HepG2 (cell line): ENCODE results near the gene DDX46. TPM values are rescaled to one million over a fixed set of nuclear protein-coding genes. Genes with fewer than 3 reads are reported as not detected.
A peak's percentile ranks its signal among the peaks of the same experiment; 100 is the strongest.

ENCODE experiments used
- ATAC-seq: fragments of 200-7000 bp; cut with Tn5 transposase; 3 replicates; pipeline ENCODE4 v1.9.1; 2020; ENCODE audit warnings: mild to moderate bottlenecking, moderate library complexity
- BruUV-seq: library from RNA; stranded (reverse); fragments of 400-500 nt; replicated peaks from 2 replicates; lab custom pipeline; 2021; lab: Mats Ljungman, UMichigan
- CTCF ChIA-PET: fragments of 300-600 bp; formaldehyde crosslinking; extraction: SDS; loops from one replicate; lab custom pipeline; 2021; ENCODE audit warnings: low total read pairs, inconsistent platforms, low intra/inter-chr PET ratio; lab: Yijun Ruan, JAX
- POLR2A ChIA-PET: fragments of 350-600 bp; sonication (Branson Sonifier 250); formaldehyde crosslinking; loops from one replicate; lab custom pipeline; 2020; ENCODE audit warnings: antibody characterized with exemption, inconsistent platforms; lab: Yijun Ruan, JAX
- DNase-seq: peaks from one replicate; pipeline ENCODE4 v3.0.0-alpha.2; 2015; ENCODE audit warnings: low spot score
- FAIRE-seq: peaks from 3 replicates; lab custom pipeline; 2011; peaks lifted over from hg19 to GRCh38; lab: Jason Lieb, UNC
- H2AFZ ChIP-seq: one replicate; pipeline ENCODE4 v1.6.1; 2011; ENCODE audit warnings: low read length, inconsistent platforms
- H3K27ac ChIP-seq: fragments of 300-600 bp; 3 replicates; pipeline ENCODE4 v1.8.0; 2011; ENCODE audit warnings: mixed run types, mild to moderate bottlenecking, mixed read lengths, low read length, inconsistent platforms; ENCODE audit not compliant: insufficient read depth; ENCODE audit errors: extremely low read length
- H3K27me3 ChIP-seq, 2 experiments: fragments of 200-600 bp in 1 of 2; 2 replicates in 1 of 2; 3 replicates in 1 of 2; pipeline versions ENCODE4 v1.6.0 to v1.8.0; 2011; ENCODE audit warnings: low read length in 2 of 2, mild to moderate bottlenecking in 2 of 2, moderate library complexity in 2 of 2, inconsistent platforms in 1 of 2; ENCODE audit not compliant: insufficient read depth in 2 of 2, control insufficient read depth in 1 of 2
- H3K36me3 ChIP-seq, 2 experiments: fragments of 200-600 bp in 1 of 2; replicated peaks in 1 of 2; 2 replicates in 1 of 2; 3 replicates in 1 of 2; pipeline versions ENCODE4 v1.5.1 to v1.8.0; 2011; ENCODE audit warnings: low read length in 2 of 2, inconsistent platforms in 1 of 2; ENCODE audit not compliant: insufficient read depth in 2 of 2, control insufficient read depth in 1 of 2
- H3K4me1 ChIP-seq: 2 replicates; pipeline ENCODE4 v1.5.1; 2012; ENCODE audit warnings: low read length, inconsistent platforms; ENCODE audit not compliant: insufficient read depth
- H3K4me2 ChIP-seq: 2 replicates; pipeline ENCODE4 v1.6.0; 2011; ENCODE audit warnings: low read depth, low read length, inconsistent platforms
- H3K4me3 ChIP-seq, 3 experiments: fragments of 200-600 bp in 1 of 3; sonication (generic), shearing (Covaris generic) in 1 of 3; replicated peaks in 1 of 3; 2 replicates each; pipeline ENCODE4 v1.5.1; 2011 to 2016; ENCODE audit warnings: low read length in 3 of 3, inconsistent platforms in 2 of 3, low read depth in 2 of 3, mild to moderate bottlenecking in 2 of 3, control low read depth in 1 of 3, mixed read lengths in 1 of 3; ENCODE audit not compliant: insufficient read depth in 1 of 3
- H3K79me2 ChIP-seq: one replicate; pipeline ENCODE4 v1.6.1; 2011; ENCODE audit warnings: low read length, inconsistent platforms; ENCODE audit not compliant: insufficient read depth
- H3K9ac ChIP-seq: 2 replicates; pipeline ENCODE4 v1.6.0; 2011; ENCODE audit warnings: mild to moderate bottlenecking, low read depth, low read length, inconsistent platforms; ENCODE audit not compliant: insufficient read depth
- H3K9me3 ChIP-seq: 2 replicates; pipeline ENCODE4 v1.5.1; 2012; ENCODE audit warnings: mild to moderate bottlenecking, low read length
- H4K20me1 ChIP-seq: 2 replicates; pipeline ENCODE4 v1.6.0; 2011; ENCODE audit warnings: inconsistent platforms, mild to moderate bottlenecking, low read length, moderate library complexity; ENCODE audit not compliant: insufficient read depth
- ATF2 ChIP-seq: sonication (generic); formaldehyde crosslinking; IDR thresholded peaks from 2 replicates; pipeline ENCODE4 v1.4.0; 2020; ENCODE audit warnings: missing genetic modification reagents
- HNF4A ChIP-seq: sonication (generic); formaldehyde crosslinking; IDR thresholded peaks from 2 replicates; pipeline ENCODE4 v1.4.0; 2020; ENCODE audit warnings: missing genetic modification reagents
- MXD3 ChIP-seq: IDR thresholded peaks from 2 replicates; pipeline ENCODE4 v1.6.1; 2016; ENCODE audit warnings: mild to moderate bottlenecking, missing biosample characterization, missing genetic modification reagents
- SRY ChIP-seq: sonication (generic); formaldehyde crosslinking; IDR thresholded peaks from 2 replicates; pipeline ENCODE4 v1.8.0; 2022; ENCODE audit warnings: mild to moderate bottlenecking, missing genetic modification reagents
- ZBTB46 ChIP-seq: sonication (generic); formaldehyde crosslinking; IDR thresholded peaks from 2 replicates; pipeline ENCODE4 v1.4.0; 2020; ENCODE audit warnings: mild to moderate bottlenecking, missing genetic modification reagents, borderline replicate concordance
- ZNF121 ChIP-seq: sonication (generic); formaldehyde crosslinking; IDR thresholded peaks from 2 replicates; pipeline ENCODE4 v1.5.0; 2020; ENCODE audit warnings: mild to moderate bottlenecking, missing genetic modification reagents
- ZNF124 ChIP-seq: sonication (generic); formaldehyde crosslinking; IDR thresholded peaks from 2 replicates; pipeline ENCODE4 v1.4.0; 2020; ENCODE audit warnings: missing genetic modification reagents
- ZNF235 ChIP-seq: sonication (generic); formaldehyde crosslinking; IDR thresholded peaks from 2 replicates; pipeline ENCODE4 v1.8.1; 2023; ENCODE audit warnings: mild to moderate bottlenecking, missing genetic modification reagents, borderline replicate concordance
- ZNF510 ChIP-seq: sonication (generic); formaldehyde crosslinking; IDR thresholded peaks from 2 replicates; pipeline ENCODE4 v1.4.0; 2020; ENCODE audit warnings: low read depth, mild to moderate bottlenecking, missing genetic modification reagents
- ZNF512B ChIP-seq: sonication (generic); formaldehyde crosslinking; IDR thresholded peaks from 2 replicates; pipeline ENCODE4 v1.5.1; 2020; ENCODE audit warnings: missing genetic modification reagents, mild to moderate bottlenecking, borderline replicate concordance
- ZNF703 ChIP-seq: sonication (generic); formaldehyde crosslinking; IDR thresholded peaks from 2 replicates; pipeline ENCODE4 v1.5.1; 2020; ENCODE audit warnings: missing genetic modification reagents, mild to moderate bottlenecking, moderate library complexity, borderline replicate concordance
- ZNF816 ChIP-seq: sonication (generic); formaldehyde crosslinking; IDR thresholded peaks from 2 replicates; pipeline ENCODE4 v1.8.0; 2022; ENCODE audit warnings: missing genetic modification reagents, mild to moderate bottlenecking, borderline replicate concordance
- WGBS: methylation state at CpG from one replicate; pipeline ENCODE4 v1.1.6; 2017; ENCODE audit warnings: low lambda C conversion rate; 5-methylcytosine and 5-hydroxymethylcytosine counted together
- in situ Hi-C: cut with HindIII; loops from 2 replicates; pipeline ENCODE4 v1.10.0; 2017; ENCODE audit warnings: low pct_unique_long_range_greater_than_20kb; ENCODE audit not compliant: extremely low pct_ligation_motif_present
- intact Hi-C: fragments of 100-400 bp; cut with micrococcal nuclease; formaldehyde crosslinking; loops from one replicate; pipeline ENCODE4 v1.10.0; 2022; ENCODE audit not compliant: unreplicated experiment
- polyA plus RNA-seq, 8 experiments: library from polyadenylated mRNA; depleted of rRNA in 3 of 8; stranded (reverse) in 7 of 8; unstranded in 1 of 8; fragments of >200 nt; fragmentation: Illumina TruSeq in 4 of 8; extraction: Trizol in 4 of 8; gene quantifications; 2 replicates each; pipeline versions ENCODE4 v1.2.1 to v1.2.3, GENCODE V29; 2011 to 2016; ENCODE audit warnings: low read depth in 4 of 8, missing spikeins in 1 of 8, mixed read lengths in 1 of 8; ENCODE audit not compliant: insufficient read depth in 1 of 8
- total RNA-seq, 5 experiments: library from RNA; depleted of rRNA; stranded (reverse); fragments of >200 nt; fragmentation: Illumina TruSeq; extraction: Trizol; gene quantifications; 2 replicates each; pipeline ENCODE4 v1.2.3, GENCODE V29; 2016; ENCODE audit warnings: low read depth in 1 of 5
- TF ChIP-seq, protein P1 (sequence below): sonication (generic); formaldehyde crosslinking; conservative IDR thresholded peaks from 2 replicates; pipeline ENCODE4 v1.4.0; 2020; ENCODE audit warnings: missing genetic modification reagents

The DDX46 gene
- total and polyA plus RNA-seq, 2 of the 13 experiments (the other 11 are each of a cell fraction or from before 2014, with no cell fraction given) = 27.3 to 59.3 TPM

- intact Hi-C loops (loop anchor here (1.0 to 10.0 kb wide), 3 partner anchors 21 to 166 kb away; partner anchors contain the start of gene PCBD2), in situ Hi-C loops (no loop called here)
- FAIRE-seq (peak; percentile 87), ATAC-seq (peak; percentile 96), DNase-seq (peak; percentile 92)
- CTCF ChIA-PET = interaction anchor here (0.7 kb wide), 1 partner anchor 20 kb away, joined by 3 read pairs; no protein-coding TSS in a partner anchor
- no TSS peak for BruUV-seq
- no peaks in the 10 kb centered on the region for H3K9me3 ChIP-seq
- H3K4me1 ChIP-seq = peaks cover 40% of the 10 kb centered on the region
- H4K20me1 ChIP-seq = peaks cover 2% of the 10 kb centered on the region; the same call in 1 of the 2 replicates
- peaks cover 0 to 7% of the 10 kb centered on the region in 2 experiments; a peak in 2 of 5 replicates for H3K36me3 ChIP-seq
- H3K27ac ChIP-seq = peak within 1 kb of the TSS; percentile 61
- no peak within 1 kb of the TSS for H2AFZ ChIP-seq
- peak within 1 kb of the TSS; percentile 99 for H3K4me2 ChIP-seq
- H3K27me3 ChIP-seq = no peaks in the 10 kb centered on the region; a peak in 1 of 5 replicates
- peaks cover 22% of the 10 kb centered on the region for H3K79me2 ChIP-seq
- POLR2A ChIA-PET = interaction anchor here (0.5 to 2.3 kb wide), 11 partner anchors 9 to 169 kb away, joined by 3 to 18 read pairs (median 4); partner anchors contain the start of genes C5orf24, DDX46, PCBD2 and TXNDC15
- peak within 1 kb of the TSS; percentile 83 to 91 (median 83) for H3K4me3 ChIP-seq
- 16% methylated on average over 19 of the region's 66 CpGs for WGBS
- peak within 1 kb of the TSS; percentile 86 for H3K9ac ChIP-seq
- TF ChIP-seq HNF4A (CRISPR knock-in tag) (peak; percentile 29; the same call in 1 of the 2 replicates), ZNF510 (peak; percentile 91), ZNF124 (CRISPR knock-in tag) (no peak), ZBTB46 (CRISPR knock-in tag) (no peak), ZNF703 (CRISPR knock-in tag) (no peak), ZNF235 (CRISPR knock-in tag) (peak; percentile 94; the same call in 1 of the 2 replicates), ZNF121 (0 out of 2 replicates have a peak, but pooled peaks have one; percentile 43), ZNF512B (CRISPR knock-in tag) (no peak), MXD3 (CRISPR knock-in tag) (peak; percentile 80), ATF2 (CRISPR knock-in tag) (peak; percentile 88; the same call in 1 of the 2 replicates), SRY (CRISPR knock-in tag) (peak; percentile 94), ZNF816 (no peak; the same call in 1 of the 2 replicates)
- TF ChIP-seq, protein P1, sequence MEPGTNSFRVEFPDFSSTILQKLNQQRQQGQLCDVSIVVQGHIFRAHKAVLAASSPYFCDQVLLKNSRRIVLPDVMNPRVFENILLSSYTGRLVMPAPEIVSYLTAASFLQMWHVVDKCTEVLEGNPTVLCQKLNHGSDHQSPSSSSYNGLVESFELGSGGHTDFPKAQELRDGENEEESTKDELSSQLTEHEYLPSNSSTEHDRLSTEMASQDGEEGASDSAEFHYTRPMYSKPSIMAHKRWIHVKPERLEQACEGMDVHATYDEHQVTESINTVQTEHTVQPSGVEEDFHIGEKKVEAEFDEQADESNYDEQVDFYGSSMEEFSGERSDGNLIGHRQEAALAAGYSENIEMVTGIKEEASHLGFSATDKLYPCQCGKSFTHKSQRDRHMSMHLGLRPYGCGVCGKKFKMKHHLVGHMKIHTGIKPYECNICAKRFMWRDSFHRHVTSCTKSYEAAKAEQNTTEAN = peak; percentile 54; the same call in 1 of the 2 replicates
Measured at GRCh38 chr5:134738133-134738962, 20.2 kb upstream of the DDX46 start, which contains the start of gene CAMLG. CAMLG (plus strand) TSS chr5:134738548; CDS start chr5:134738621, 73 bp downstream.
